NOMO-1 treated with dmso at 0.1 percent for 144 hours (cell line): Measurements from ENCODE around the gene GJA10.
A peak's percentile ranks its signal among the peaks of the same experiment; 100 is the strongest.

ENCODE experiments used
- DNase-seq: peaks from one replicate; lab custom pipeline; 2025; ENCODE audit not compliant: unreplicated experiment; lab: John Stamatoyannopoulos, UW

GJA10 gene

DNA sequence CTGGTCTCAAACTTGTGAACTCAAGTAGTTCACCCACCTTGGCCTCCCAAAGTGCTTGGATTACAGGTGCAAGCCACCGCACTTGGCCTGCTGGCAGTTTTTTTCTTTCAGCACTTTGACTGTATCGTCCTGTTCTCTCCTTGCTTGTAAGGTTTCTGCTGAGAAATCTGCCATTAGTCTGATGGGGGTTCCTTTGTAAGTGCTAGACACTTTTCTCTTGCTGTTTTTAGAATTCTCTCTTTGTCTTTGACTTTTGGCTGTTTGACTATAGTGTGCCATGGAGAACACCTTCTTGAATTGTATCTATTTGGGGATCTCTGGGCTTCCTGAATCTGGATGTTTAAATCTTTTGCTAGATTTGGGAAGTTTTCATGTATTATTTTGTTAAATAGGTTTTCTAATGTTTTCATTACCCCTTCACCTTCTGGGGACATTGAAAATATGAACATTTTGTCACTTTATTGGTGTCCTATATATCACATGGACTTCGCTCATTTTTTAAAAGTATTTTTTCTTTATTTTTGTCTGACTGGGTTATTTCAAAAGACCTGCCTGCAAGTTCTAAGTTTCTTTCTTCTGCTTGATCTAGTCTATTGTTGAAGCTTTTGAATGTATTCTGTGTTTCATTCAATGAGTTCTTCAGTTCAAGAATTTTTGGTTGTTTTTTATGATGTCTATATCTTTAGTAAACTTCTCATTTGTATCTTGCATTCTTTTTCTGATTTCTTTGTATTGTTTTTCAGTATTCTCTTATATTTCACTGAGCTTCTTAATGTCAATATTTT, 22.1 kb downstream of the GJA10 start:
- no peak for DNase-seq

DNA sequence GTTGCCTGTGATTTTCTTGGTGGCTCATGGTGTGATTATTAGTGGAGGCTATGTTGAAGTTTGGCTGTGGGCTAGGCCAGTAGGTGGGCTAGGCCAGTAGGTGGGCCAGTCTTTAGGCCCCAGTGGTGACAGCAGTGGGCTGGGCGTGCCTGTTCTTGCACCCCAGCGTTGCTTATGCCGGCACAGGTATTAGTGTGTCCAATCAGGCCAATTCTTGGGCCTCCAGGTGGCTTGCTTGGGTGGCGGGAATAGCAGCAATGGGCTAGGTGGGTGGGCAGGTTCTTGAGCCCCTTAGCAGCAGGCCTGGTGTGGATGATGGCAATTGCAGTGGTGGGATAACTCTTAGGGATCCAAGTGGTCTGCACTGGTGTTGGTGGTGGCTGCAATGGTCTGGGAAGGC, 22.9 kb downstream of the GJA10 start:
- no peak for DNase-seq

DNA sequence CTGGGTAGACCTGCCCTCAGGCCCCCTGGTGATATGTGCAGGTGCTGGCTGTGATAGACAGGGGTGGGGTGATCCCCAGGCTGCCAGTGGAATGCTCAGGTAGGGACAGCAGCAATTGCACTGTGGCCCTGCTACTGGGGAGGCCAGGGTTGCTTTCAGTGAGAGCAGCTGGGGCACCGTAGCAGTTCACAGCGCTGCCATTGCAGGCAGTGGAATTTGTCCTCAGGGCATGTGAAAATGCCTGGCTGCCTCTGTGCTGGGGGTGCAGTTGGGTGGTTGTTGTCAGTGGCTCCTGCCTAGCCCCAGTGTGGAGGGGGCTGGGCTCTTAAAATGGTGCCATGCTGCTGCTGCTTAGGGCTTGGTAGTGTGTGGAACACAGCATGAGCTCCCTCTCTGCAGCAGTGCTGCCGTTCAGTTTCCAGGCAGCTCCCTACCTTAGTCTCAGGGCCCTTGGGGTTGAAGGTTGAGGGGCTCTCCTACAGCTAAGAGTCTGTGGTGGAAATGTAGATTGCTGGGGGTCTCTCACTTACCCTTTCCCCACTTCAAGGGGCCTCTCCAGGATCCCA, 23.6 kb downstream of the GJA10 start:
- DNase-seq = no peak

DNA sequence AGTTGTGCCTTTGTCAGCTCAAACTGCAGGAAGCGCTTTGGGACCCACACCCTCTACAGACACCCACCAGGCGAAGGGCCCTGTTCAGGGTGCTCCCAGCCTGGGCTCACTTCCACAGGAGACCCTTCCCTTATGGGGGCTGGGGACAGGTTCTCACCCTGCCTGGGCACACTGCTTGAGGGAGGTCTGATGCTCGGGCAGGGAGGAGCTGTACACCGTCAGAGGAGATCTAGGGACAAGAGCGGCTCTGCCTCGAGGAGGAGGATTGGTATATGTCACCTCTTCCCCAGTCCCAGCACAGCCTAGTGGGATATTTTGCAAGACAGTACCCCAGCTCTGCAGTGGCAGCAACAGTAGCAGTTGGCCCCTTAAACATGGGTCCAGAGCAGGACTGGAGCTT, 26.9 kb downstream of the GJA10 start:
- DNase-seq = no peak

DNA sequence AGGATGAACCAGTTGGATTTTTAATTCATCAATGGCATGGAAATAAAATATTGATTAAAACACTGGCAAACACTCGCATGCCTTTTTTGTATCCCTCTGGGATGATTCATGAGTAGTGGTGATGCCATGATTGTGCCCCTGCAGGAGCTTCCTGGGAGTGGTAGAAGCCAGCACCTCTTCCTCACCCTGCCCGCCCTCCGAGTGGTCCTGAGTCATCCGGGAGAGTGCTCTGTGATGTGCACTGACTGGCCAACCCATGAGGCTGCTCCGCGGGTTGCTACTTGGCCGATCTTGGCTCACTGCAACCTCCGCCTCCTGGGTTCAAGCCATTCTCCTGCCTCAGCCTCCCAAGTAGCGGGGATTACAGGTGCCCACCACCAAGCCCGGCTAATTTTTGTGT, 27.4 kb downstream of the GJA10 start:
- DNase-seq = no peak

DNA sequence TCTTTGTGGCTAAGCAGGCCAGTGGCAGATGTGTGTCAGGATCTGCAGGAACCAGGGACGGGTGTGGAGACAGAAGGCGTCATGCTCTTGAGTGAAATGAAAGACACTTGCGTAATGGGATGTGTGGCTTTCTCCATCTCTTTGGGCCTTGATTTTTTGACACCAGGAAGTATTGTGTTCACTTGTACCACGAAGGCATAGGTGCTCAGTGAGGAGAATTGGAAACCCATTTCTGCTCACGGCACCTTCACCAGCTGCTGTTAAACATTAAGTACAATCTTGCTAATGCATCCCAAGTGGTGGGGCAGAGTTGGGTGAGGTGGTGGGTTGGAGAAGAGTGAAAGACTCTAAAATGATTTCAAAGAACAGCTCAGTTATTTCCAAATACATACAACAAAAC, 30.0 kb downstream of the GJA10 start:
- DNase-seq = no peak

DNA sequence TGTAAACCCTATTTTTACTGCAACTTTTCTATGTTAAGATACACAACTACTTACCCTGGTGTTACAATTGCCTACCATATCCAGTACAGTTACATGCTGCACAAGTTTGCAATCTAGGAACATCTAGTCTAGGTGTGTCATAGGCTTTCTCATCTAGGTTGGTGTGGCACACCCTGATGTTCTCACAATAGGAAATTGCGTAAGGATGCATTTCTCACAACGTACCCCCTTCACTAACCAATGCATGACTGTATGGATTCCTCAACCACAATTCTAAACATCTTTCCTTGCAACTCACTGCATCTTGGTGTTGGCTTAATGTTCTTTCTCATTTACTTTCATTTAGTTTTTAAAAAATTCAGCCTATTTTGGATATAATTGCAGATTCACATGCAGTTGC, 31.6 kb downstream of the GJA10 start:
- no peak for DNase-seq

DNA sequence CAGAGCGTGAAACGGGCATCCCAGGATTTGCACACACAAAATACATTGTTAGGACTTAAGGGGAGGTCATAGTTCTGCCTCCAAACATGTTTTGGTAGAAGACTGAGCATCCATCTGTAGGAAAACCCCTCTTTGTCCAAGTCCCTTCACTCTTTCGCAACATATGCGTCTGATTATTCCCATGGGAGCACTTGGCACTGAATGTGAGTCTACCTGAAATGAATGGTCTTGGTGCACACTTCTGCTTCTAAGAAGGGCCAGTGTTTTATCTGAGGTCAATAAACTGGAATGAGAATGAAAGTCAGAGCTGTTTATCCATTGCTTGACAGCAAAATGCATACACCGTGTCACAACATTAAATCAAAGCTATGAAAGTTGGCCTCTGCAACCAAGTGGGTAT, 33.0 kb downstream of the GJA10 start:
- DNase-seq = no peak

DNA sequence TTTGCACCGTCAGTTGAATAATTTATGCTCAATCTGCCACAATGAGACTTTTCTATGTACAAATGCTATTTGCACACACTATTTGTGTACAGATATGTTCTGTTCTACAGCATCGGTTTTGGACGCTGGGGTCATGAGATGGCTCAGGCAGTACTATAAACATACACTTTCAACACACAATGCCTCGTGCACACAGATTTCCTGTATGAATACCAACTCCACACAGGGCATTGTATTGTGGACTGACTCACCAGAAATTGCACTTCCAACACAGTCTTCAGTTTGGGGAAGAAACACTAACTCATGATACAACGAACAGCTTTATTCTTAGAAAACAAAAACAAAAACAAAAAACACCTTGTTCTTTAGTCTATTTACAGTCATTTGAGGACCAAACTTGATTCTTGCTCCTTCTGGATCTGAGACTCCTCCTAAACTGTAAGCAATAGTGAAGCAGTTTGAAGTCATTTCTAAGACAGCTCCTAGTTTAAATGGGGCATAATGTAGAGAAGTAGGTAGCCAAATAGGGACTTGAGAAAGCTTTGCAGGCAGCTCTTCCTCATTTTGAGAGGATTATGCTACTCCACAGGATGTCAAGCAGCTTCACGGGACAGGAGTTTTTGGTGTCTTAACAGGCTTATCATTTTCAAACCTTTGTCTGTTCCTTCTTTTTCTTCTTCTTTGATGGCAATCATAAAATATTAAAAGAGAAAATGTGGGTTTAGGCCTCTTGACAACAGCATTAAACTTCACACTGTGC, 33.7 kb downstream of the GJA10 start:
- DNase-seq = peak; percentile 23

DNA sequence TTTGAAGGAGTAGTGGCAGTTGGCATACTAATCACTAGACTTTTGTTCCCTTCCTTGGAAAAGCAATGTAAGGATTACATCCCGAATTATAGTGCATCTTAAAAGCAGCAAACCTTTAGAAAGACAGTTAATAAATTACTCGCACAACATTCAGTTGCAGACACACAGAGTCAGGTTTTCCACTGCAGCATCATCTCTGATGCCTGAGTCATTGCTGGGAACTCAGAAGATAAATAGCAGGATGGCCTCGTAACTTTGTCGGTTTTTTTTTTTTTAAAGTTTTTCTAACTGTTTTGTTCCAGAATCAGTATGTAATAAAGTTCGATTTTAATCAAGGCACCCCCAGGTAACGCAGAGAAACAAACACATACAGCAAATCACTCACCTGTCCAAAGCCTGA, 34.3 kb downstream of the GJA10 start:
- DNase-seq = no peak

DNA sequence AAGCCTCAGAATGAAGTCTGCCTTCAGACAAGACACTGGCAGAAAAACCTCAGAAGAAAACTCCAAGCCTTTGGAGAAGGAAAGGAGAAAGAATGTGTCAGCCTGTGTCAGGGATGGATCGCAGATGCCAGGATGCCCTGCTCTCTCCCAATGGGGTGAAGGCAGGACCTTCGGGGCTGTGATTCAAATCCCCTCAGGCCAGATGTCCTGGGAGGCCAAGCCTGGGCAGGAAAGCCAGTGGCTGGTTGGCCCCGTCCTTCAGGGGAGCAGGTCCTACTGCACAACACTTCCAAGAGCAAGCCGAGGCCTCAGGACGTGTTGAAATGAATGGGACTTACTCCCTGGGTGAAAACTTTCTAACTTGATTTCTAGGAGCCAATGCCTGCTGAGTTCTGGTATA, 36.5 kb downstream of the GJA10 start:
- DNase-seq = no peak

DNA sequence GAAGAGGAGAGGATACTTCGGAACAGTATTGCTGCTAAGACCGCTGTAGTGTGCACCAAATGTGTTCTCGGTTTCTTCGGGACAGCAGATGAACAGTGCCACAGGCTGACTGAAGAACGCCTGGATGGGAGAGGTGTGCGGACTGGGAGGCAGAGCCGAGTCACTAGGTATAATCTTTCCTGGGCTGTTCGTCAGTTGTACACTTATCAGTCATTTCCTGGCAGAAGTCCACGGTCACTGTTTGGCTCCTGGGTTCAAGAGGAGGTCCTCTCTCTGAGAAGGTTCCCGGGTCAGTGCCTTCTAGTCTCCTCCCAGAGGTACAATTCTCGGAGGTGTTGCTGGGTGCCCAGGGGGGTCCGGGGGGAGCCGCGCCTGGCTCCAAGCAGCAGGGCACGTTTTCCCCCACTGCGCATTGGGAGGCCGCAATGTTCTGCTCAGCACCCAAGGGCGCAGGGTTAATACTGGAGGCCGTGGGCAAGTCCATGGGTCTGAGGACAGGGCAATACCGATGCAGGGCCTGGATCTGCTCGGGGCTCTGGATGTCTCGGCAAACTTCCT, 38.1 kb downstream of the GJA10 start:
- no peak for DNase-seq

DNA sequence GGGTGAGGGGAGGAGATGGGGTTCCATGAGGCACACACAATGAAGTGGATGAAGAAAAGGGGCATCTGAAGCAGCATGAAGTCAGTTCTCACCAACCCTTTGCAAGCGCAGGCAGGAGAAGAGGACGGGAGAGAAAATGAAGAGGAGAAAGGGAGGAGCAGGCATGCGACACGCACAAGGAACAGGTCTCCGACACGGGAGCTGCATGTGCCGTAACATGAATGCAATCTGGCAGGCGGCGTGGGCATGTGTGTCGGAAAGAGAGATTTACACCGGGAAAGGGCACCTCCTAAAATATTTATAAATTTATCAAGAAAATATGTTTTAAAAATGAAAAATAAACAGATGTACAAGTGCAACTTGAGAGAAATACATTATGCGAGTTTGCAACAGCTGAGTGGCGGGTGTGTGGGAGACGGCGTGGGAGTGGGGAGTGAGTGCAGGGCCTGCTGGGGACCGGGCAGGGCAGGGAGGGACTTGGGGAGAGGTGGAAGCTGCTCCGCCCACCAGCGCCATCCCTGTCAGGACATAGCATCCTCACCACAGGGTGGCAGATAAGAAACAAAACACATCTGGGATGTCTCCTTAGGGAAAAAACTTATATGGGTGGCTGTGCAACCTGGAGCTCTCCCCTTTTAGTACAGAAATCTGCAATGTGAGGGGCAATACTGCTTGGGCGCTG, 40.6 kb downstream of the GJA10 start:
- DNase-seq = no peak

DNA sequence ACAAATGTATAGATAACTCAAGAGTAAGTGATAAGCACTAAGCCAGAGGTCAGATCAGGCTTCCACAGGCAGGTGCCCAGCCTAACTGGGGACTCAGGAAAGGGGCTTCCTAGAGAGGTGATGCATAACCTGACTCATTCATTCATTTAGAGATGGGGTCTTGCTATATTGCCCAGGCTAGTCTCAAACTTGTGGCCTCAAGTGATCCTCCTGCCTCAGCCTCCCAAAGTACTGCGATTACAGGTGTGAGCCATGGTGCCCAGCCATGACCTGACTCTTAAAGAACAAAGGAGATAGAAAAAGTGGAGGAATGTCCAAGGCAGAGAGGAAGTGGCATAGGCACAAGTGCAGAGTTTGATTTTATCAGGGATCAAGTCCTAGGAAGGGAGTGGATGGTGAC, 41.9 kb downstream of the GJA10 start:
- no peak for DNase-seq

DNA sequence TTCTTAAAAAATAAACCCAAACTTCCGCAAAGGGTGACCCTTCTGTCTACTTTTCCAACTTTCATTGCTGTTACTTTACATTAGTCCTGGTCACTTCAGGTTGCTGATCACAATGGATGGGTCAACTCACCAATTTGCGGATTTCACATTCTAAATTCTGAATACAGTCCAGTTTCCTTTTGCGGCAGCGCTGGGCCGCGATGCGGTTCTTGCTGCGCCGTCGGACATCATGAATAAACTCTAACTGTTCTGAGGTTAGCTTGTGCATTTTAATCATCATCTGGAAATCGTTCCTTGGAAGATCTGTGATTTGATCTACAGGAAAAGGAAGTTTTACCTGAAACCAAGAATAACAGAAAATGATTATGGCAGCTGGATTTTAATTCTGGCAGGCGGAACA, 43.7 kb downstream of the GJA10 start:
- no peak for DNase-seq

DNA sequence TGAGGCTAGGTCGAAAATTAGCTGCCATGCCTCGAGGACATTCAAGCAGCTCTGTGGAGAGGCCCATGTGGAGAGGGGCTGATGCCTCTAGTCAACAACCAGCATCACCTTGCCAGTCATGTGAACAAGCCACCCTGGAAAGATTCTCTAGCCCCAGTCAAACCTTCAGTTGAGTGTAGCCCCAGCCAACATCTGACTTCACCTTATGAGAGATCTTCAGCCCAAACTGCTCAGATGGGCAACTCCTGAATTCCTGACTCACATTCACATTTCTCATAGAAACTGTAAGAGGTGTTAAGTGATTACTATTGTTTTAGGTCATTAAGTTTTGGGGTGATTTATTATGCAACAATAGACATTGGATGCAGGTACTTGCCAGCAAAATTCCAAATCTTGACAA, 44.9 kb downstream of the GJA10 start:
- no peak for DNase-seq

DNA sequence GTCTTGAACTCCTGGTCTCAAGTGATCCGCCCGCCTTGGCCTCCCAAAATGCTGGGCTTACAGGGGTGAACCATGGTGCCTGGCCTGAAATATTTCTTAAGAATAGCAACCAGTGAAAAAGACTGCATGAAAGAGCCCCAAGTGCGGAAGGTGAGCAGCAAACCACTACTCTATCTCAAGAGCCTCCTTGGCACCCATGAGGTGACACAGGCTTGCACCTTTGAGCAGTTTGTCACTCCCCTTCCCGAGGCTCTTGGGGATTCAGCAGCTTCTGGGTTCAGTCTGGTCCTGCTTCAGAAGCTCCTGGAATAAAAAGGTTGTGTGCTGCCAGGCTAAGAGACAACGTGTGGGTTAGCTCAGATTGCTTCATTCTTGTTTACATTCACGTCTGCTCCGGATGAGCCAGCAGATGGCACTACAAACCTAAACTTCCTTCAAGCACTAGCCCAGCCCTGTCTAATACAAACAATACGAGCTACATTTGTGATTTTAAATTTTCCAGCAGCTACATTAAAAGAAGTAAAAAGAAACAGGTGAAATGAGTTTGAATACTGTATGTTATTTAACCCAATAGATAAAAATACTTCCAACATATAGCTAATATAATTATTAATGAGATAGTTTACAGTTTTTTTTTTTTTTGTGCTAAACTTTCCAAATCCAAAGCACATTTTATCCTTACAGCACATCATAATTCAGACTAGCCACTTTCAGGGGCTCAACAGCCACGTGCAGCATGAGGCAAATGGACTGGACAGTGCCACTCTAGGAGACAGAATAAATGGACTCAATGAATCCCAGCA, 46.2 kb downstream of the GJA10 start:
- peak; percentile 7 for DNase-seq

DNA sequence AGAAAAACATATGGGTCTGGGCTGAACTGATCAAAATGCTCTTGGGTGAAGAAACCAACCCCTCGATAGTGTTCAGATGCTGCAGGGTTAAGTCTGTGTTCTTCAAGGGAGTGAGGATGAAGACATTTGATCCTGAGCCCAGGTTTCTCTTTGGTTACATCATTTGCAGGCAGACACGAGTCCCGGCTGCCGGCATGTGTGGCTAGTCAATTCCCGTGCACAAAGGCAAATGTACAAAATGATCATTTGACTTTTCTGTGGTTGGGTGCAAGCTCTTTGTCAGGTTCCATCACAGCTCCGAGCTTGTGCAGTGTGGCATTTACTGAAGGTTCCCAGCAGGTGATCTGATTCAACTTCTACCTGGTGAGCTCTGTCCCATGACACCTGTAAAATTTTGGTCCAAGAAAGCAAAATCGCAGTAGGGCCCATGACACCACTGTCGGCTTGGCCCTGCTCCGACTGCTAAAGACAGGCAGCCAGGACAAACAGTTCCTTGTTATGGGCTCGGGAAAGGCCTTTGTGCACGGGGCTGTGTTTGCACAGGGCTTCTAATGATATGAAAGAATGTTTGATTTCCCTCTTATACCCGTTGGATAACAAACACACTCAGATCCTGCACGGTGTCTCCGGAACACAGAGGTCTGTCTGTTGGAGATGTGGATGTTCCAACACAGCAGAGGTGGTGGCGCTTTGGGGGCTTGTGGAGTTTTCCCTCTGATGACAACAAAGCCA, 46.9 kb downstream of the GJA10 start:
- no peak for DNase-seq

DNA sequence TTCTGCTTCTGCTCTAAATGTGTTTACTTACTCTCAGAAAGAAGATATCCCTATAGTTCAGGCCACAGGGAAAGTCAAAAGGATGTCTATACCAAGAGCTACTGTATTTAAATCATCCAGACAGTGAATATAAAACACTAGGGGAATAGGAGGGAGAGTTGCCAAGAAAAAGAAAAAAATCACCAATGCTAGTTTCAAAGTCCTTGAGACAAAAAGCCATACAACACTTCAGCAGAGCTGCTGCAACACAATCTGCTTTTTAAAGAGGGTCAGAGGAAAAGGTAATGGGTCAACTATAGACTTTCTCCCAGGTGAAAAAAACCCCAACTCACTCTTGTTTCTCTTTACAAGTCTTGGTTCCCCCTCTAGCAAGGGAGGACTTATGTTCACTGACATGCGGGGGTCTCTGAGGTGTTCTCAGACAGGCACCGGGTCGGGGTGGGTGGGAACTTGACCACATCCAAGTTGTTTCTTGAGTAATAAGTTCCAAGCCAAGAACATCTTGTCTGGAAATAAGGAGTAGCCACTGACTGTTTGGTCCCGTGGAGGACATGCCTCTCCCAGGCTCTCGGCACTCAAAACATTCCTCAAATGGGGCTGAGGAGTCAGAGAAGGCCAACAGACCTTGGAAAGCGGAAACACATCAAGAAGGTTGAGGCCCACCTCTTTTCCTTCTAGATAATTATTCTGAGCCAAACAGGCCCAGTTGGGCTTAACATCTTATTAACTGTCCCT, 47.7 kb downstream of the GJA10 start:
- no peak for DNase-seq
